ENCODE data around the gene PAX8.
"Not testable (repeated sequence)": the region's sequence is repeated elsewhere in the genome, so short reads cannot be mapped to it uniquely, and the experiment has no call there.

GRCh38 chr2:113311191-113311590 lies 32.5 kb upstream of the PAX8 start:
- TF ChIP-seq CTCF (IDR thresholded peaks at IDR 0.05; ENCODE audit: insufficient read depth, low read length, poor library complexity, severe bottlenecking); EZH2phosphoT487 (conservative IDR thresholded peaks at IDR 0.05; ENCODE audit: low read length): not testable (repeated sequence)
